PC-3 (cell line): ENCODE results near the gene ATP5PD.

Source experiments
- EZH2 ChIP-seq: fragments of 300-600 bp; sonication (generic); IDR thresholded peaks from one replicate; pipeline ENCODE4 v1.6.1; 2017; ENCODE audit warnings: antibody characterized with exemption, mild to moderate bottlenecking, low read length; ENCODE audit not compliant: unreplicated experiment
- TF ChIP-seq, protein P1 (sequence below): fragments of 300-600 bp; sonication (generic); conservative IDR thresholded peaks from 2 replicates; pipeline ENCODE4 v1.5.1; 2017; ENCODE audit warnings: antibody characterized with exemption, low read depth, mild to moderate bottlenecking, low read length

DNA sequence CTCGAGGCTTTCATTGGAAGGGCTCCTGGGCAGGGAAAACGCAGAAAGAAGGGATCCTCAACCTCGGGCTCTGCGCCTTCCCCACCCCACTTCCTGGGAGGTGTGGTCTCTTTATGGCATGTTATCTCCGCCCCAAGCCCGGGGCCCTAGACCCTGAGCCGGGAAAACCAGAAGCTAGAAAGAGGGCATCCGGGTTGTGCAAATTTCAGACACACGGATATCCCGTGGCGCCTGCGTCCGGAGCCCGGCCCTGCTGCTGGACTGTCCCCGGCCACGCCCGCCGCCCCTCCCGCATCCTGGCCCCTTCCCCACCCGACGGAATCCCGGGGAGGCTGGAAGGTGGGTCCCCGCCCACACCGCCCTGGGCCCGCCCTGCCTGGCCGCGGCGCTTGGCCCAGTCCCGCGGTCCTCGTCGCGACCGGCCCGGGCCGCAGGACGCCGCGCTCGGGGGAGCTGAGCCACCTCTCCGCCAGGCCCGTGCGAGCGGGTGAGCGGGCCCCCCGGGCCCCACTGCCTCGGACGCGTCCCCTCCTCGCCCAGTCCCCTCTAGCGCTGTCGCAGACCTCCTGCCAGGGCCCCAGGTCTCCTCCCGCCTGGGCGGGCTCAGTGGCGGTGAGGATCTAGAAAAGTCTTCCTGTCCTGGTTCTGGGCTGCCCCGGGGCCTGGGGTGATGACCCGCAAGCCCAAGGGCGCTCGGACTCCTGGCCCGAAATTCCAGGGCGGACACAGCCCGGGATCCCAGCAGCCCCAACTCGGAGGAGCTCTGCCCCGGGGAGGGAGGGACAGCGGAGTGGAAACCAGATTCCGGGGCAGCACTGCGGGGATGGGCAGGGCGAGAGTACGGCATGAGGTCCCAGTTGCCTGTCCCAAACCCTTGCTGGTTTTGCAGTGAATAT, 41.0 kb upstream of the ATP5PD start, which contains the start of gene SLC16A5:
- TF ChIP-seq EZH2 = no peak
- TF ChIP-seq, protein P1, sequence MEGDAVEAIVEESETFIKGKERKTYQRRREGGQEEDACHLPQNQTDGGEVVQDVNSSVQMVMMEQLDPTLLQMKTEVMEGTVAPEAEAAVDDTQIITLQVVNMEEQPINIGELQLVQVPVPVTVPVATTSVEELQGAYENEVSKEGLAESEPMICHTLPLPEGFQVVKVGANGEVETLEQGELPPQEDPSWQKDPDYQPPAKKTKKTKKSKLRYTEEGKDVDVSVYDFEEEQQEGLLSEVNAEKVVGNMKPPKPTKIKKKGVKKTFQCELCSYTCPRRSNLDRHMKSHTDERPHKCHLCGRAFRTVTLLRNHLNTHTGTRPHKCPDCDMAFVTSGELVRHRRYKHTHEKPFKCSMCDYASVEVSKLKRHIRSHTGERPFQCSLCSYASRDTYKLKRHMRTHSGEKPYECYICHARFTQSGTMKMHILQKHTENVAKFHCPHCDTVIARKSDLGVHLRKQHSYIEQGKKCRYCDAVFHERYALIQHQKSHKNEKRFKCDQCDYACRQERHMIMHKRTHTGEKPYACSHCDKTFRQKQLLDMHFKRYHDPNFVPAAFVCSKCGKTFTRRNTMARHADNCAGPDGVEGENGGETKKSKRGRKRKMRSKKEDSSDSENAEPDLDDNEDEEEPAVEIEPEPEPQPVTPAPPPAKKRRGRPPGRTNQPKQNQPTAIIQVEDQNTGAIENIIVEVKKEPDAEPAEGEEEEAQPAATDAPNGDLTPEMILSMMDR = no peak
